Measurements from ENCODE around the gene GTF3C4. TPM values are rescaled to one million over a fixed set of nuclear protein-coding genes. Genes with fewer than 3 reads are reported as not detected.

Gene GTF3C4
- polyA plus RNA-seq, 1 experiment: 2.8 TPM

- no peaks in the 10 kb centered on the region for H3K27me3 ChIP-seq (ENCODE audit: control insufficient read depth, insufficient read depth, low read length)
- TF ChIP-seq, protein P1, sequence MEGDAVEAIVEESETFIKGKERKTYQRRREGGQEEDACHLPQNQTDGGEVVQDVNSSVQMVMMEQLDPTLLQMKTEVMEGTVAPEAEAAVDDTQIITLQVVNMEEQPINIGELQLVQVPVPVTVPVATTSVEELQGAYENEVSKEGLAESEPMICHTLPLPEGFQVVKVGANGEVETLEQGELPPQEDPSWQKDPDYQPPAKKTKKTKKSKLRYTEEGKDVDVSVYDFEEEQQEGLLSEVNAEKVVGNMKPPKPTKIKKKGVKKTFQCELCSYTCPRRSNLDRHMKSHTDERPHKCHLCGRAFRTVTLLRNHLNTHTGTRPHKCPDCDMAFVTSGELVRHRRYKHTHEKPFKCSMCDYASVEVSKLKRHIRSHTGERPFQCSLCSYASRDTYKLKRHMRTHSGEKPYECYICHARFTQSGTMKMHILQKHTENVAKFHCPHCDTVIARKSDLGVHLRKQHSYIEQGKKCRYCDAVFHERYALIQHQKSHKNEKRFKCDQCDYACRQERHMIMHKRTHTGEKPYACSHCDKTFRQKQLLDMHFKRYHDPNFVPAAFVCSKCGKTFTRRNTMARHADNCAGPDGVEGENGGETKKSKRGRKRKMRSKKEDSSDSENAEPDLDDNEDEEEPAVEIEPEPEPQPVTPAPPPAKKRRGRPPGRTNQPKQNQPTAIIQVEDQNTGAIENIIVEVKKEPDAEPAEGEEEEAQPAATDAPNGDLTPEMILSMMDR (IDR thresholded peaks at IDR 0.05; ENCODE audit: insufficient read depth, low read depth, low read length): no peak
- no peak for DNase-seq (ENCODE audit: low read depth)
- ChIA-PET POLR2A (no interaction called here), CTCF (interaction anchor here (0.6 kb wide), 1 partner anchor 10 kb away, joined by 3 read pairs; no protein-coding TSS in a partner anchor)
- H3K36me3 ChIP-seq (ENCODE audit: control insufficient read depth, insufficient read depth, low read length): peaks cover 6% of the 10 kb centered on the region
- H3K4me3 ChIP-seq (ENCODE audit: low read depth, low read length): no peak overlapping the region
Observed at GRCh38 chr9:132632413-132633129, 37.7 kb upstream of the GTF3C4 start.

DNA sequence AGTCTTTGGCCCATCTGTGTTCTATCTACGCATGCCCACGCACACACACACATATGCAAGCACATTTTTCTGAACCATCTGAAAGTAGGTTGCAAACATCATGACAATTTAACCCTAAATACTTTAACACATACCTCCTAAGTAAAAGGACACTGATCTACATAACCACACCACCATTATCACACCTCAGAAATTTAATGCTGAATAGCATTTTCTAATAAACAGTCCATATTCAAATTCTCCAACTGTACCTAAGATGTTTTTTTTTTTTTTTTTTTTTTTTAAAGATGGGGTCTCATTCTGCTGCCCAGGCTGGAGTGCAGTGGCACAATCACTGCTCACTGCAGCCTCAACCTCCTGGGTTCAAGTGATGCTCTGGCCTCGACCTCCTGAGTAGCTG lies 35.9 kb upstream of the GTF3C4 start:
- POLR2A ChIA-PET: no interaction called here
- H3K27me3 ChIP-seq (ENCODE audit: control insufficient read depth, insufficient read depth, low read length): no peaks in the 10 kb centered on the region
- no peak overlapping the region for H3K4me3 ChIP-seq (ENCODE audit: low read depth, low read length)
- CTCF ChIA-PET: no interaction called here
- DNase-seq (ENCODE audit: low read depth): no peak
- peaks cover 3% of the 10 kb centered on the region for H3K36me3 ChIP-seq (ENCODE audit: control insufficient read depth, insufficient read depth, low read length)
- TF ChIP-seq, protein P1 (IDR thresholded peaks at IDR 0.05; ENCODE audit: insufficient read depth, low read depth, low read length): no peak

DNA sequence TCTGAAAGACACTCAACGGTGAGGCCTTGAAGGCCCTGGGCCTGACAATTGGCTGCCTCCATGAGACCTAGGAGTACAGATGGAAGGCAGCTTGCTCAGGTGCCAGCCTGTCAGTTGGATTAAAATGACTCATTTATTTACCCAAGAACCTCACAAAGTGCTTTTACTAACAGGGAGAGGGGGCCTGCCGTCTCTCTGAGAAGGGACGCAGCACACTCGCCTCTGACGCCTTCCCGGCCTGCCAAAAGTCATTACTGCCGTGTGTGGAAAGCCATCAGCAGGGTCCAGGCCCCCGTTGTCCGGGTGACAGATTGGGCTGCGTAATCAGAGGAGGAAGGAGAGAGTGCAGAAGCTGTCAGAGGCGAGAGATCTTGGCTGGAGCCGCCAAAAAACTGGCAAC lies 32.9 kb upstream of the GTF3C4 start:
- ChIA-PET POLR2A (no interaction called here), CTCF (no interaction called here)
- Histone ChIP-seq H3K27me3 (ENCODE audit: control insufficient read depth, insufficient read depth, low read length) (no peaks in the 10 kb centered on the region), H3K36me3 (ENCODE audit: control insufficient read depth, insufficient read depth, low read length) (0 out of 2 replicates have a peak, but pooled peaks cover 1% of the 10 kb centered on the region), H3K4me3 (ENCODE audit: low read depth, low read length) (no peak overlapping the region)
- DNase-seq (ENCODE audit: low read depth): no peak
- TF ChIP-seq, protein P1 (IDR thresholded peaks at IDR 0.05; ENCODE audit: insufficient read depth, low read depth, low read length): no peak

DNA sequence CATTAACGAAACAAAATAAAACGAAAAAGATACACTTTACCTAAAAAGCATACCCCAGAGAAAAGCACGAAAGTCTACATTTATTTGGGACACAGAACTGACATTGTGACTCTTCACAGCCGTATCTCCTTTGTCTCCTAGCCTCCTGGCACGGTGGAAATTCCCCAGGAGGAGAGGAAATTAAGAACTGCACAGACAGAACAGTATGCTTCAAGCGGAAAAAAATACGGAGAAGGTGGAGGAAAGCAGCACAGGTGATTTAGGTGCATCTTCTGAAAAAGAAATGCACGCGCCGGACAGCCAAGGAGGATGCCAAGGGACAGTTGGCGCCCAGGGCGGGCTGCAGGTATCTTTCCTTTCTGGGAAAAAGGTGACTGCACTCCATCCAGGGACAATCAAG lies 32.5 kb upstream of the GTF3C4 start:
- Histone ChIP-seq H3K36me3 (ENCODE audit: control insufficient read depth, insufficient read depth, low read length) (0 out of 2 replicates have a peak, but pooled peaks cover 1% of the 10 kb centered on the region), H3K4me3 (ENCODE audit: low read depth, low read length) (no peak overlapping the region), H3K27me3 (ENCODE audit: control insufficient read depth, insufficient read depth, low read length) (no peaks in the 10 kb centered on the region)
- POLR2A ChIA-PET: no interaction called here
- CTCF ChIA-PET: no interaction called here
- no peak for DNase-seq (ENCODE audit: low read depth)
- TF ChIP-seq, protein P1 (IDR thresholded peaks at IDR 0.05; ENCODE audit: insufficient read depth, low read depth, low read length): no peak

- ChIA-PET POLR2A (no interaction called here), CTCF (no interaction called here)
- TF ChIP-seq, protein P1 (IDR thresholded peaks at IDR 0.05; ENCODE audit: insufficient read depth, low read depth, low read length): no peak
- no peak overlapping the region for H3K4me3 ChIP-seq (ENCODE audit: low read depth, low read length)
- 0 out of 2 replicates have a peak, but pooled peaks cover 1% of the 10 kb centered on the region for H3K36me3 ChIP-seq (ENCODE audit: control insufficient read depth, insufficient read depth, low read length)
- DNase-seq (ENCODE audit: low read depth): no peak
- no peaks in the 10 kb centered on the region for H3K27me3 ChIP-seq (ENCODE audit: control insufficient read depth, insufficient read depth, low read length)
Observed at GRCh38 chr9:132638240-132638639, 32.0 kb upstream of the GTF3C4 start.
